Neural crest cell (in vitro differentiated cells): ENCODE results near the gene CD247. TPM values are rescaled to one million over a fixed set of nuclear protein-coding genes. Genes with fewer than 3 reads are reported as not detected.

ENCODE experiments used
- DNase-seq: peaks from one replicate; pipeline ENCODE4 v3.0.0; 2021; ENCODE audit warnings: low read depth, mixed read lengths, low spot score
- H3K27ac Mint-ChIP-seq: one replicate; pipeline ENCODE4 v1.8.0; 2021; ENCODE audit warnings: mild to moderate bottlenecking, mixed read lengths; ENCODE audit not compliant: unreplicated experiment
- H3K27me3 Mint-ChIP-seq: 2 replicates; pipeline ENCODE4 v1.8.0; 2021; ENCODE audit warnings: low read depth, mild to moderate bottlenecking, mixed read lengths
- H3K36me3 Mint-ChIP-seq: 2 replicates; pipeline ENCODE4 v1.8.0; 2021; ENCODE audit warnings: low read depth, mild to moderate bottlenecking, mixed read lengths
- H3K4me1 Mint-ChIP-seq: 2 replicates; pipeline ENCODE4 v1.8.0; 2021; ENCODE audit warnings: mixed read lengths
- H3K4me3 Mint-ChIP-seq: one replicate; pipeline ENCODE4 v1.8.0; 2021; ENCODE audit warnings: mild to moderate bottlenecking, mixed read lengths
- H3K9me3 Mint-ChIP-seq: 2 replicates; pipeline ENCODE4 v1.8.0; 2021; ENCODE audit warnings: mixed read lengths
- total RNA-seq: library from RNA; stranded (reverse); gene quantifications from 2 replicates; pipeline ENCODE4 v1.2.1, GENCODE V29; 2021
- TF ChIP-seq, protein P1 (sequence below): fragments of 200-600 bp; sonication (generic); conservative IDR thresholded peaks from 2 replicates; pipeline ENCODE4 v1.5.0; 2021; ENCODE audit warnings: antibody characterized with exemption, mild to moderate bottlenecking

CD247 gene
- total RNA-seq, 1 donor from 2014 or later, result 3.9 TPM

GRCh38 chr1:167433884-167434283 is 84.4 kb downstream of the CD247 start:
- no peak for DNase-seq
- Mint-ChIP-seq H3K27me3 (no peaks in the 10 kb centered on the region), H3K4me1 (peaks cover 19% of the 10 kb centered on the region), H3K4me3 (no peak overlapping the region), H3K36me3 (peaks cover 9% of the 10 kb centered on the region), H3K27ac (no peak overlapping the region), H3K9me3 (peaks cover 8% of the 10 kb centered on the region)
- TF ChIP-seq, protein P1, sequence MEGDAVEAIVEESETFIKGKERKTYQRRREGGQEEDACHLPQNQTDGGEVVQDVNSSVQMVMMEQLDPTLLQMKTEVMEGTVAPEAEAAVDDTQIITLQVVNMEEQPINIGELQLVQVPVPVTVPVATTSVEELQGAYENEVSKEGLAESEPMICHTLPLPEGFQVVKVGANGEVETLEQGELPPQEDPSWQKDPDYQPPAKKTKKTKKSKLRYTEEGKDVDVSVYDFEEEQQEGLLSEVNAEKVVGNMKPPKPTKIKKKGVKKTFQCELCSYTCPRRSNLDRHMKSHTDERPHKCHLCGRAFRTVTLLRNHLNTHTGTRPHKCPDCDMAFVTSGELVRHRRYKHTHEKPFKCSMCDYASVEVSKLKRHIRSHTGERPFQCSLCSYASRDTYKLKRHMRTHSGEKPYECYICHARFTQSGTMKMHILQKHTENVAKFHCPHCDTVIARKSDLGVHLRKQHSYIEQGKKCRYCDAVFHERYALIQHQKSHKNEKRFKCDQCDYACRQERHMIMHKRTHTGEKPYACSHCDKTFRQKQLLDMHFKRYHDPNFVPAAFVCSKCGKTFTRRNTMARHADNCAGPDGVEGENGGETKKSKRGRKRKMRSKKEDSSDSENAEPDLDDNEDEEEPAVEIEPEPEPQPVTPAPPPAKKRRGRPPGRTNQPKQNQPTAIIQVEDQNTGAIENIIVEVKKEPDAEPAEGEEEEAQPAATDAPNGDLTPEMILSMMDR, result no peak

DNA sequence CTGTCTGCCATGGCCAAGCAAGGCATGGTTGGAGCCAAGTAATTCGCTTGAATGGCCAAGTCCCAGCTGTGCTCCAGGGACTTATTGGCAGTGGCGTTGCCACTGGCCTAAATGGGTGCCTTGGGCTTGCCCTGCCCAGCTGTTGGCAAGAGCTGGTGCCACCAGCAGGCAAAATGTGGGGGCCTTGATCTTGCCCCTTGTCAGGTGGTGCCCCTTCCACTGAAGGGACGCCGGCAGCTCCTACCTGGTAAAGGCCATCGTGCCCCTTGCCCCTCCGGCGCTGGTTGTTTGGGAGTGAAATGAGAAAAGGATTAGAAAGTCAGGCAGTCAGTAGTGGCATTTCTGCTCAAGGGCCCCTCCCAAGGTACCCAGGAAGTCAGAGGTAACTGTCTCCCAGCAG is 85.5 kb downstream of the CD247 start:
- Mint-ChIP-seq H3K27ac (no peak overlapping the region), H3K36me3 (peaks cover 9% of the 10 kb centered on the region), H3K4me1 (peaks cover 18% of the 10 kb centered on the region), H3K4me3 (no peak overlapping the region), H3K9me3 (peaks cover 8% of the 10 kb centered on the region), H3K27me3 (no peaks in the 10 kb centered on the region)
- no peak for DNase-seq
- TF ChIP-seq, protein P1, result no peak

DNA sequence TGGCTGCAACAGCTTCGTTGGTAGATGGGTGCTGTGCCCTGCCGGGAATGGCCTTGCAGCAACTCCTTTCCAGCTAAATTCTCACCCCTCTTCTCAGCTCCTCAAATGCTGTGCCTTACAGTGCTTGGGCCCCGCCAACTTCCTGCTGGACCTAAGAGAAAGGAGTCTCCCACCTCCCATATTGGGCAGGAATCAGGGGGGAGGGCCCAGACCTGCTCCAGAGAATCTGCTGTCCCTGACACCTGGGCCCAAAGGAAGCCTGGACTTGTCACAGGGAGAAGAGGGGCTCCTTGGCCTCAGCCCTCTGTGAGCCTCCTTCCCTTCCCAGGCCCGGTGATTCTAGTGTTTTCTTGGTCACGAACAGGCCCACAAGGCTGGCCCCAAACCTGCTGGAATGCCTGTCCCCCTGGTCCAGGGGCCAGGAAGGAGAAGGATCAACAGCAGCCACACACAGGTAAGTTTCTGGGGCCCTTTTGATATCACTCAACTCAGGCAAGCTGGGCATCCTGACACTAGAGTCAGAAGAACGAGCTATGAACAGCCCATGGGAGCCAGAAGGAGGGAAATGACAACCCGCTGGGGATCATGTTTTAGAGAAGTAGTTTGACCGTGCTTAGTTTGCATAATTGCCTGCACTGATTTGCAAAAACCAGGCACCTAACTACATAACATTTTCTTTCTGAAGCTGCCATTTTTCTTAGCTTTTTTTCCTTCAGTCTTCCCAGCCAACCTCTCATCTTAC is 86.2 kb downstream of the CD247 start:
- Mint-ChIP-seq H3K27ac (no peak overlapping the region), H3K27me3 (no peaks in the 10 kb centered on the region), H3K9me3 (peaks cover 6% of the 10 kb centered on the region), H3K4me1 (peaks cover 18% of the 10 kb centered on the region), H3K4me3 (no peak overlapping the region), H3K36me3 (peaks cover 9% of the 10 kb centered on the region)
- DNase-seq, result no peak
- TF ChIP-seq, protein P1, result no peak

GRCh38 chr1:167431261-167431908 is 86.9 kb downstream of the CD247 start:
- no peak overlapping the region for H3K4me3 Mint-ChIP-seq
- H3K27me3 Mint-ChIP-seq, result no peaks in the 10 kb centered on the region
- TF ChIP-seq, protein P1, result no peak
- no peak overlapping the region for H3K27ac Mint-ChIP-seq
- peaks cover 6% of the 10 kb centered on the region for H3K9me3 Mint-ChIP-seq
- peaks cover 6% of the 10 kb centered on the region for H3K36me3 Mint-ChIP-seq
- peaks cover 18% of the 10 kb centered on the region for H3K4me1 Mint-ChIP-seq
- DNase-seq, result no peak

DNA sequence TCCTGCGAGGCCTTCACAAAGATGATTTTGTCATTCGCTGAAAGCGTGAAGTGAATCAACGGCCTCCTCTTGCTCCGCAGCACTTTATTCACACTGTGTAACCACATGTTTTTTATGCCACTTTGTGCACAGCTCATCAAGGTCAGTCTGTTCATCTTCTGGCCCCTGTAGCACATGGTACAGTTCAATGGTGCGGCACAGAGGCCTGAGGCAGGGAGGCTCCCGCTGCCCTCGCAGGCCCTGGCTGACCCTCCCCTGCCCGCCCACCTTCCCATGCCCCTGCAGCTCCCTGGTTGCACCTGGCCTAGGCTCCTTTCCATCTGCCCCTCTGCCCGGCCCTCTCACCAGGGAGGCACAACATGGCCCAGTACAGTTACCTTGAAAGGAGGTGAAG is 87.5 kb downstream of the CD247 start:
- no peak for DNase-seq
- Mint-ChIP-seq H3K4me1 (peaks cover 22% of the 10 kb centered on the region), H3K27me3 (no peaks in the 10 kb centered on the region), H3K36me3 (peaks cover under 1% of the 10 kb centered on the region), H3K9me3 (peaks cover under 1% of the 10 kb centered on the region), H3K27ac (peak overlapping the region; percentile 20), H3K4me3 (no peak overlapping the region)
- TF ChIP-seq, protein P1, result no peak
